GM10266 (cell line): Measurements from ENCODE around the gene TCEA3.

ENCODE experiments used
- DNase-seq: peaks from one replicate; pipeline ENCODE4 v3.0.0; 2012; ENCODE audit errors: extremely low spot score
- TF ChIP-seq, protein P1 (sequence below): IDR thresholded peaks from 2 replicates; pipeline ENCODE4 v1.5.1; 2012; ENCODE audit warnings: mild to moderate bottlenecking, low read depth; ENCODE audit not compliant: control insufficient read depth, insufficient read depth; ENCODE audit errors: missing control alignments

Gene TCEA3

DNA sequence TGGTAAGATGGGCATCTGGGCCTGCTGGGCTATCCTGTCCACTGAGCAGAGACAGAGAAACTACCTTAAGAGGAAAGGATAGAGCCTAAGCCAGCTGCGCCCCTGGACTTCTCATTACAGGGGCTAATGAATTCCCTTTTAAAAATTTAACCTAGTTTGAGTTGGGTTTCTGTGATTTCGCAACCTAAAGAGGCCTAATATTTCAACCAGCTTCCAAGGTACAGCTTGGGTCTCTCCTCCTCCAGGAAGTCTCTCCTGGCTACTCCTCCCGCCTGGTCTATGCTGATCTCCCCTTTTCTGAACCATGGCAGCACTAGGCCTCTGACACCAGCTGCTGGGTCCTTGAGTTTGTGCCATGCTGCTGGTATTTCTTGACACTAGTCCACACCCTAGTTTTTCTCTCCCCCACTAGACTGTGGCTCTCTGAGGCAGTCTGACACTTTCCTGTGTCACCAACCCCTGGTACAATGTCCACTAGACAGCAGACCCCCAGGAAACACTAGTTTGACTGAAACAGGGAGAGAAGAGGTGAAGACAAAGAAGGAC, 29.0 kb upstream of the TCEA3 start:
- TF ChIP-seq, protein P1, sequence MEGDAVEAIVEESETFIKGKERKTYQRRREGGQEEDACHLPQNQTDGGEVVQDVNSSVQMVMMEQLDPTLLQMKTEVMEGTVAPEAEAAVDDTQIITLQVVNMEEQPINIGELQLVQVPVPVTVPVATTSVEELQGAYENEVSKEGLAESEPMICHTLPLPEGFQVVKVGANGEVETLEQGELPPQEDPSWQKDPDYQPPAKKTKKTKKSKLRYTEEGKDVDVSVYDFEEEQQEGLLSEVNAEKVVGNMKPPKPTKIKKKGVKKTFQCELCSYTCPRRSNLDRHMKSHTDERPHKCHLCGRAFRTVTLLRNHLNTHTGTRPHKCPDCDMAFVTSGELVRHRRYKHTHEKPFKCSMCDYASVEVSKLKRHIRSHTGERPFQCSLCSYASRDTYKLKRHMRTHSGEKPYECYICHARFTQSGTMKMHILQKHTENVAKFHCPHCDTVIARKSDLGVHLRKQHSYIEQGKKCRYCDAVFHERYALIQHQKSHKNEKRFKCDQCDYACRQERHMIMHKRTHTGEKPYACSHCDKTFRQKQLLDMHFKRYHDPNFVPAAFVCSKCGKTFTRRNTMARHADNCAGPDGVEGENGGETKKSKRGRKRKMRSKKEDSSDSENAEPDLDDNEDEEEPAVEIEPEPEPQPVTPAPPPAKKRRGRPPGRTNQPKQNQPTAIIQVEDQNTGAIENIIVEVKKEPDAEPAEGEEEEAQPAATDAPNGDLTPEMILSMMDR, result no peak

DNA sequence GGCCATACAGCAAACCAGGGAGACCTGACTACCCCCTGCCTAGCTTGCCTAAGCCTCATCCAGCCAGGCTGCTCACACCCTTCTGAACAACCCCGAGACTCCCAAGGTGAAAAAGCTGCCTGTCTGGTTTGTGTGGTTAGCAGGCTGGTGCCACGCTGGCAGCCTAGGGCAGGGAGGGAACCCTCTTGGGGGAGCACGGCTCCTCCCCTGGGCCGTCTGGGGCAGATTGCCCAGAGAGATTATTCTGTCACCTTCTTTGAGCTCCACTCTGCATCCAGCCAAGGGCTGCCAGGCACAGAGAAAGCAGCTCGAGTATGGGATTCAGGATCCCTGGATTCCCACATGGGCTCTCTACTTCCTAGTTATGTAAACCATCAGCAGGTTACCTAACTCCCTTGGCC, 27.5 kb upstream of the TCEA3 start:
- DNase-seq, result no peak
- TF ChIP-seq, protein P1, result no peak

More for the DNA sequence above, 29.0 kb upstream of the TCEA3 start:
- DNase-seq, result no peak

GRCh38 chr1:23451441-23451840, 26.9 kb upstream of the TCEA3 start:
- TF ChIP-seq, protein P1, result no peak
- DNase-seq, result no peak

DNA sequence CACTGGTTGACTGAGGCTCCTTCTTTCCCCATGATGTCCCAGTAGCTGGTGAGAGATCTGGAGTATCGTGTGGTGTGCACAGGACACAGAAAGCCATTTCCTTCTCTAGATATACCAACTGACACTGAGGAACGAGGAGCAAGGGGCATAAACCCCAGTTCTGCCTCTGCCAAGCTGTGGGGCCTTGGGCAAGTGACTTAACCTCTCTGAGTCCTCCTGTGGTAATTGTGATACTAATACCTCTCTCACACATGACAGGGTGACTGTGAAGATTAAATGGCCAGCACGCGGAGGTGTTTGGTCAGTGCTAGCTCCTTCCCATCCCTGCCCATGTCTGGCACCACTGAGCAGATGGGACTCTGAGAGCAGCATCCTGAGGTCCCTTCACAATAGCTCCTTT, 26.3 kb upstream of the TCEA3 start:
- DNase-seq, result no peak
- TF ChIP-seq, protein P1, result no peak

DNA sequence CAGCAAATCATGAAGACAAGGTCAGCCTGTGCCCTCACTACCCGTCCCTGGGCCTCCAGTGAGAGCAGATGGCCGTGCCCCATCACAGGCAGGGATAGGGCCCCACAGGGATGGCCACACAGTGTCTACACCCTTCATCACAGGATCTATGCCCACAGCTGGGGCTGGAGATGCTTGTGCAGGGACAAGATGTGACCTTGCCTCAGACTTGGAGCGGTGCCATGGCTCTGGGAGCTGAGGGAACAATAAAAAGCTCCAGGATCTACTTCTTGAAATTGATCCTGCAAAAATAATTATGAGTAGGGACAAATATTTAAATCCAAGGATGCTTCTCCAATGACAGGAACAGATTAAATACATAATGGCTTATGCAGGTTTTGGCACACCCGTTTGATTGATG, 25.4 kb upstream of the TCEA3 start:
- no peak for DNase-seq
- TF ChIP-seq, protein P1, result no peak

DNA sequence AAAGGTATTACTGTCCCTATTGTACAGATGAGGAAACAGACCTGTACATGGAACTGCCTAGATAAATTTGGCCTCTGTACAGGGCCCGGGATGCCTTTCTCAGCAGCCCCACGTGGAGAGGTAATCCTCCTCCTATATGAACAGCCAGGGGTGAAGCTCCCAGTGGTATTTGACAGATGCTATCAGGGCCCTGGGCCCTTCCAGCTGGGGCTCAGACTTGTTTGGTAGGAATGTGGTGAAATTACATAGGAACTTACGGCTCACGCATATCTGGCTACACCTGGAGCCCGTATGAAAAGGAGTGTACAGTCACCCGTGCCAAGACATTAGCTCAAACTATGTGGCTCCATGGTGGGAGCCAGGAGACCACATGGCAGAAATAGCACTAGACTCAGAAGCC, 24.8 kb upstream of the TCEA3 start:
- DNase-seq, result no peak
- TF ChIP-seq, protein P1, result no peak

DNA sequence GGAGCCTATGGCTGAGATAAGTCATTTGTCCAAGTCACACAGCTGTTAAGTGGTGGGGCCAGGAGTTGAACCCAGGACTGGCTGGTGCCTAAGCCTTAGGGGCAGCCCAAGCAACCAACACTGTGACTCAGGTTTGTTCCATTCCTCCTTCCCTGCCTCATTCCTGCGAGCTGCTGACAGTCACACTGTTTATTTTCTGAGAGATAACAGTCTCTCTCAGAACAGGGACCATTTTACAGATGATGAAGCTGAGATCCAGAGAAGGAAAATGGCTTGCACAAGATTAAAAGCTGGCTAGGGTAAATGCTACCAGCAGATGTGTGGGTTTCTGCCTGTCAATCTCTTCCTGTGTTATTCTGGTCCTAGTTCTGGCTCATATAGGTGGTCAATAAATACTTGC, 24.3 kb upstream of the TCEA3 start:
- DNase-seq, result no peak

More for the DNA sequence above, 24.3 kb upstream of the TCEA3 start:
- TF ChIP-seq, protein P1, result no peak
